Parathyroid adenoma (tissue), 2 donors: Measurements from ENCODE around the gene AATK.

ENCODE experiments used
- H2AFZ ChIP-seq: fragments of 300-600 bp; sonication (generic); one replicate; pipeline ENCODE4 v1.7.0; 2017; ENCODE audit warnings: antibody characterized with exemption, mild to moderate bottlenecking
- H3K27ac ChIP-seq: fragments of 300-600 bp; sonication (generic); one replicate; pipeline ENCODE4 v1.7.0; 2017
- H3K27me3 ChIP-seq: fragments of 300-600 bp; sonication (generic); one replicate; pipeline ENCODE4 v1.7.0; 2017; ENCODE audit warnings: low read length; ENCODE audit not compliant: control insufficient read depth, insufficient read depth
- H3K36me3 ChIP-seq: fragments of 300-600 bp; sonication (generic); one replicate; pipeline ENCODE4 v1.7.0; 2017; ENCODE audit warnings: low read length; ENCODE audit not compliant: control insufficient read depth, insufficient read depth
- H3K4me1 ChIP-seq: fragments of 300-600 bp; sonication (generic); one replicate; pipeline ENCODE4 v1.7.0; 2017; ENCODE audit warnings: control low read depth
- H3K4me2 ChIP-seq: fragments of 300-600 bp; sonication (generic); one replicate; pipeline ENCODE4 v1.7.0; 2017; ENCODE audit warnings: low read length
- H3K4me3 ChIP-seq: fragments of 300-600 bp; sonication (generic); one replicate; pipeline ENCODE4 v1.7.0; 2017; ENCODE audit warnings: low read depth, low read length
- H3K79me2 ChIP-seq: fragments of 300-600 bp; sonication (generic); one replicate; pipeline ENCODE4 v1.7.0; 2017; ENCODE audit warnings: control low read depth
- H3K9ac ChIP-seq: fragments of 300-600 bp; sonication (generic); one replicate; pipeline ENCODE4 v1.7.0; 2017; ENCODE audit warnings: mild to moderate bottlenecking
- H3K9me3 ChIP-seq: fragments of 300-600 bp; sonication (generic); one replicate; pipeline ENCODE4 v1.7.0; 2017; ENCODE audit warnings: low read length; ENCODE audit not compliant: control insufficient read depth
- CTCF ChIP-seq: fragments of 300-600 bp; sonication (generic); IDR thresholded peaks from one replicate; pipeline ENCODE4 v1.7.0; 2017; ENCODE audit warnings: antibody characterized with exemption, mild to moderate bottlenecking
- donor health status: primary hyperparathyroidism.

The AATK gene

GRCh38 chr17:81125573-81126081 lies 40.4 kb downstream of the AATK start:
- H3K4me3 ChIP-seq: no peak overlapping the region
- H3K9ac ChIP-seq: no peak overlapping the region

GRCh38 chr17:81124377-81124776 lies 41.6 kb downstream of the AATK start:
- no peak for TF ChIP-seq CTCF
- no peaks in the 10 kb centered on the region for H3K4me1 ChIP-seq
- no peaks in the 10 kb centered on the region for H3K9me3 ChIP-seq
- H3K27ac ChIP-seq: no peak overlapping the region
- no peaks in the 10 kb centered on the region for H3K36me3 ChIP-seq
- H3K79me2 ChIP-seq: no peaks in the 10 kb centered on the region
- no peak overlapping the region for H3K4me2 ChIP-seq
- H3K27me3 ChIP-seq: no peaks in the 10 kb centered on the region
- H3K4me3 ChIP-seq: no peak overlapping the region
- no peak overlapping the region for H2AFZ ChIP-seq
- no peak overlapping the region for H3K9ac ChIP-seq

More at GRCh38 chr17:81125573-81126081, 40.4 kb downstream of the AATK start:
- Histone ChIP-seq H3K4me1 (no peaks in the 10 kb centered on the region), H3K79me2 (no peaks in the 10 kb centered on the region), H3K4me2 (no peak overlapping the region), H3K9me3 (no peaks in the 10 kb centered on the region), H2AFZ (no peak overlapping the region), H3K27ac (no peak overlapping the region), H3K36me3 (no peaks in the 10 kb centered on the region), H3K27me3 (no peaks in the 10 kb centered on the region)
- no peak for TF ChIP-seq CTCF

GRCh38 chr17:81123052-81124048 lies 42.7 kb downstream of the AATK start:
- no peaks in the 10 kb centered on the region for H3K36me3 ChIP-seq
- no peaks in the 10 kb centered on the region for H3K4me1 ChIP-seq
- no peak overlapping the region for H3K27ac ChIP-seq
- no peaks in the 10 kb centered on the region for H3K27me3 ChIP-seq
- H3K4me2 ChIP-seq: no peak overlapping the region
- no peak overlapping the region for H3K9ac ChIP-seq
- no peak overlapping the region for H2AFZ ChIP-seq
- no peaks in the 10 kb centered on the region for H3K79me2 ChIP-seq
- H3K9me3 ChIP-seq: no peaks in the 10 kb centered on the region
- TF ChIP-seq CTCF: no peak
- H3K4me3 ChIP-seq: no peak overlapping the region

- Histone ChIP-seq H3K27me3 (no peaks in the 10 kb centered on the region), H3K79me2 (no peaks in the 10 kb centered on the region), H3K9ac (no peak overlapping the region), H3K4me1 (no peaks in the 10 kb centered on the region), H3K27ac (no peak overlapping the region), H3K9me3 (no peaks in the 10 kb centered on the region), H3K36me3 (no peaks in the 10 kb centered on the region), H3K4me3 (no peak overlapping the region), H2AFZ (no peak overlapping the region), H3K4me2 (no peak overlapping the region)
- no peak for TF ChIP-seq CTCF
These were observed 43.9 kb downstream of the AATK start for GRCh38 chr17:81121841-81122733.
